HepG2 (cell line): Measurements from ENCODE around the gene SYS1. TPM values are rescaled to one million over a fixed set of nuclear protein-coding genes. Genes with fewer than 3 reads are reported as not detected.

Experiments used
- CTCF ChIP-seq: sonication (generic); formaldehyde crosslinking; IDR thresholded peaks from 2 replicates; pipeline ENCODE4 v1.5.0; 2020; ENCODE audit warnings: mild to moderate bottlenecking, missing genetic modification reagents, moderate library complexity
- DMAP1 ChIP-seq: IDR thresholded peaks from 2 replicates; pipeline ENCODE4 v1.6.1; 2016
- HOXA3 ChIP-seq: sonication (generic); formaldehyde crosslinking; IDR thresholded peaks from 2 replicates; pipeline ENCODE4 v1.5.0; 2020; ENCODE audit warnings: missing genetic modification reagents
- MLXIP ChIP-seq: sonication (generic); formaldehyde crosslinking; IDR thresholded peaks from 2 replicates; pipeline ENCODE4 v1.9.0; 2021; ENCODE audit warnings: missing genetic modification reagents, borderline replicate concordance
- NFATC3 ChIP-seq: sonication (generic); formaldehyde crosslinking; IDR thresholded peaks from 2 replicates; pipeline ENCODE4 v1.5.1; 2020; ENCODE audit warnings: mild to moderate bottlenecking, missing genetic modification reagents
- NR2F1 ChIP-seq, 2 experiments: fragments of 450-650 bp in 1 of 2; formaldehyde crosslinking in 1 of 2; IDR thresholded peaks; 2 replicates each; pipeline versions ENCODE4 v1.5.0 to v1.6.1; 2016 to 2020; ENCODE audit warnings: mild to moderate bottlenecking in 1 of 2, missing compliant biosample characterization in 1 of 2, missing genetic modification reagents in 1 of 2, moderate library complexity in 1 of 2
- PATZ1 ChIP-seq: sonication (generic); formaldehyde crosslinking; IDR thresholded peaks from 2 replicates; pipeline ENCODE4 v1.4.0; 2020; ENCODE audit warnings: missing genetic modification reagents
- PAWR ChIP-seq: sonication (generic); formaldehyde crosslinking; IDR thresholded peaks from 2 replicates; pipeline ENCODE4 v1.4.0; 2020; ENCODE audit warnings: missing genetic modification reagents, mild to moderate bottlenecking, borderline replicate concordance
- RFX3 ChIP-seq: IDR thresholded peaks from 2 replicates; pipeline ENCODE4 v1.6.1; 2016; ENCODE audit warnings: missing biosample characterization, missing genetic modification reagents
- SMAD1 ChIP-seq: sonication (generic); formaldehyde crosslinking; IDR thresholded peaks from 2 replicates; pipeline ENCODE4 v1.4.0; 2020; ENCODE audit warnings: missing genetic modification reagents, low read depth, mild to moderate bottlenecking, borderline replicate concordance
- ZIK1 ChIP-seq: sonication (generic); formaldehyde crosslinking; IDR thresholded peaks from 2 replicates; pipeline ENCODE4 v1.5.0; 2020; ENCODE audit warnings: mild to moderate bottlenecking, low read depth, missing genetic modification reagents, borderline replicate concordance
- ZNF343 ChIP-seq: sonication (generic); formaldehyde crosslinking; IDR thresholded peaks from 2 replicates; pipeline ENCODE4 v1.4.0; 2020; ENCODE audit warnings: mild to moderate bottlenecking, missing genetic modification reagents
- ZNF574 ChIP-seq: sonication (generic); formaldehyde crosslinking; IDR thresholded peaks from 2 replicates; pipeline ENCODE4 v1.4.0; 2020; ENCODE audit warnings: missing genetic modification reagents
- ZNF883 ChIP-seq: sonication (generic); formaldehyde crosslinking; IDR thresholded peaks from 2 replicates; pipeline ENCODE4 v1.5.1; 2020; ENCODE audit warnings: mild to moderate bottlenecking, missing genetic modification reagents; ENCODE audit errors: not compliant biosample characterization
- polyA plus RNA-seq, 8 experiments: library from polyadenylated mRNA; depleted of rRNA in 3 of 8; stranded (reverse) in 7 of 8; unstranded in 1 of 8; fragments of >200 nt; fragmentation: Illumina TruSeq in 4 of 8; extraction: Trizol in 4 of 8; gene quantifications; 2 replicates each; pipeline versions ENCODE4 v1.2.1 to v1.2.3, GENCODE V29; 2011 to 2016; ENCODE audit warnings: low read depth in 4 of 8, missing spikeins in 1 of 8, mixed read lengths in 1 of 8; ENCODE audit not compliant: insufficient read depth in 1 of 8
- total RNA-seq, 5 experiments: library from RNA; depleted of rRNA; stranded (reverse); fragments of >200 nt; fragmentation: Illumina TruSeq; extraction: Trizol; gene quantifications; 2 replicates each; pipeline ENCODE4 v1.2.3, GENCODE V29; 2016; ENCODE audit warnings: low read depth in 1 of 5
- TF ChIP-seq, protein P1 (sequence below): sonication (generic); formaldehyde crosslinking; IDR thresholded peaks from 2 replicates; pipeline ENCODE4 v1.8.0; 2022; ENCODE audit warnings: mild to moderate bottlenecking, missing genetic modification reagents, moderate library complexity
- TF ChIP-seq, protein P2 (sequence below): sonication (generic); formaldehyde crosslinking; IDR thresholded peaks from 2 replicates; pipeline ENCODE4 v1.5.0; 2020; ENCODE audit warnings: missing genetic modification reagents

Gene SYS1
- total and polyA plus RNA-seq, 2 of the 13 experiments (the other 11 are each of a cell fraction or from before 2014, with no cell fraction given) = 38.3 to 65.6 TPM

GRCh38 chr20:45341939-45342854, 20.8 kb upstream of the SYS1 start (continued):
- TF ChIP-seq PATZ1 (CRISPR knock-in tag) (peak; percentile 16; the same call in 1 of the 2 replicates), MLXIP (CRISPR knock-in tag) (no peak), RFX3 (CRISPR knock-in tag) (no peak), CTCF (CRISPR knock-in tag) (0 out of 2 replicates have a peak, but pooled peaks have one; percentile 15), SMAD1 (CRISPR knock-in tag) (0 out of 2 replicates have a peak, but pooled peaks have one; percentile 22), NFATC3 (no peak), ZNF343 (CRISPR knock-in tag) (no peak), HOXA3 (CRISPR knock-in tag) (peak; percentile 73), ZNF574 (CRISPR knock-in tag) (peak; percentile 67; the same call in 1 of the 2 replicates), NR2F1 (CRISPR knock-in tag; IDR thresholded peaks at IDR 0.05) (no peak; a peak in 1 of 4 replicates), PAWR (CRISPR knock-in tag) (no peak), ZIK1 (peak; percentile 82), DMAP1 (CRISPR knock-in tag) (no peak), ZNF883 (CRISPR knock-in tag) (peak; percentile 67)
- TF ChIP-seq, protein P1, sequence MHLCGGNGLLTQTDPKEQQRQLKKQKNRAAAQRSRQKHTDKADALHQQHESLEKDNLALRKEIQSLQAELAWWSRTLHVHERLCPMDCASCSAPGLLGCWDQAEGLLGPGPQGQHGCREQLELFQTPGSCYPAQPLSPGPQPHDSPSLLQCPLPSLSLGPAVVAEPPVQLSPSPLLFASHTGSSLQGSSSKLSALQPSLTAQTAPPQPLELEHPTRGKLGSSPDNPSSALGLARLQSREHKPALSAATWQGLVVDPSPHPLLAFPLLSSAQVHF (CRISPR knock-in tag) = no peak
- TF ChIP-seq, protein P2, sequence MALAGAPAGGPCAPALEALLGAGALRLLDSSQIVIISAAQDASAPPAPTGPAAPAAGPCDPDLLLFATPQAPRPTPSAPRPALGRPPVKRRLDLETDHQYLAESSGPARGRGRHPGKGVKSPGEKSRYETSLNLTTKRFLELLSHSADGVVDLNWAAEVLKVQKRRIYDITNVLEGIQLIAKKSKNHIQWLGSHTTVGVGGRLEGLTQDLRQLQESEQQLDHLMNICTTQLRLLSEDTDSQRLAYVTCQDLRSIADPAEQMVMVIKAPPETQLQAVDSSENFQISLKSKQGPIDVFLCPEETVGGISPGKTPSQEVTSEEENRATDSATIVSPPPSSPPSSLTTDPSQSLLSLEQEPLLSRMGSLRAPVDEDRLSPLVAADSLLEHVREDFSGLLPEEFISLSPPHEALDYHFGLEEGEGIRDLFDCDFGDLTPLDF (CRISPR knock-in tag) = no peak
